DOHH2 (cell line): ENCODE data around the gene PPP6R3.

Source experiments
- CTCF ChIP-seq: fragments of 200-600 bp; sonication (generic); IDR thresholded peaks from one replicate; pipeline ENCODE4 v1.5.1; 2014; ENCODE audit warnings: antibody characterized with exemption, mild to moderate bottlenecking, low read depth, low read length; ENCODE audit not compliant: poor library complexity, severe bottlenecking
- EZH2phosphoT487 ChIP-seq: fragments of 200-600 bp; sonication (generic); IDR thresholded peaks from 2 replicates; pipeline ENCODE4 v1.6.1; 2017; ENCODE audit warnings: borderline replicate concordance, mild to moderate bottlenecking, antibody characterized with exemption, low read length, moderate library complexity, mixed read lengths

GRCh38 chr11:68457898-68458249 is 2.7 kb upstream of the PPP6R3 start:
- TF ChIP-seq CTCF (no peak), EZH2phosphoT487 (no peak)
